GM19455 (cell line): Measurements from ENCODE around the gene ARPP21.

Experiments used
- ATAC-seq: cut with Tn5 transposase; IDR thresholded peaks from one replicate; pipeline ENCODE4 v1.9.1; 2021; ENCODE audit not compliant: unreplicated experiment

Gene ARPP21

DNA sequence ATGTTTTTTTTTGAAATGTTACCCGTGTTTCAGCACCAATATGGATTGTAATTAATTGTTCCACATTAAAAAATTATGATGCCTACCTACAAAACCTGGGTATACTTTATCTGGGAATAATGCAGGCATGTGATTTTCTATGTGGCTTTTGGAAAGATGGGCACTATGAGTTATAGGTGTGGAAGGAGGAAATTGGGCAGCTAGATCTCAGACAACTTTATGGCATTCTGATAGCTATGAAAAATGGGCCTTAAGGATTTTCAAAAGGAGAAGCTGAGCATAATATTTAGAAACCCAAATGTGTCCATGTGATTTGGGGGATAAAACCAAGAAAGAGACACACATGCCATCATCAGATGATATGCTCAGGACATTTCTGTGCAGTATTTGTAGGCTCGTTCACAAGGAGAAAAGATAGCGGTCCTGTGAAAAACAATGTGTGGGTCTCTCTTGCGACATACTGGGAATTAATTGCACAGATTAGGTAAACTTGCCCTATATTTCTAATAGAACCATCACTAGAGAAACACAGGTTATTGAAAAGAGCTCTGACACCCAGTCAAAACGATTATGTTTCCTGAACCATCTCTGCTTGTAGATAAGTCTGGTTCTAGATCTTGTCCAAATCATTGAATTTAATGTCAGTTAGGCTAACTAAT lies 35.3 kb downstream of the ARPP21 start:
- no peak for ATAC-seq

- ATAC-seq = no peak
Observed at GRCh38 chr3:35675206-35675605, 35.9 kb downstream of the ARPP21 start.

DNA sequence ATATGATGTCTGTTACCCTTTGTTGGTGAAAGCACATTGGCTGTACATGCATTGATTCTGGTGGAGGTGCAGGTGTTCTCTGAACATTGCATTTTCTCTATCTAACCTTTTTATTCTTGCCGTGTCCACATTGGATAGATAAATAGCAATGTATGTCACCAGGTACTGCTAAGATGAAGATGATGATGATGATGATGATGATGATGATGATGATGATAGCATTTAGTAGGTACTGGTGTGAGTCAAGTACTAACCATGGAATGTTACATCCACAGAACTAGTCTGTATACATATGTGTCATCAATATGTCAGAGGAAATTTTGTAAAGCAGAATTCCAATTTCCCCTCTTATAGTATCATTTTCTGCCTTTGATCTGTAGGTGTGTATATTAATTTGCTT lies 36.3 kb downstream of the ARPP21 start:
- no peak for ATAC-seq

- no peak for ATAC-seq
Observed at GRCh38 chr3:35677797-35678196, 38.5 kb downstream of the ARPP21 start.

DNA sequence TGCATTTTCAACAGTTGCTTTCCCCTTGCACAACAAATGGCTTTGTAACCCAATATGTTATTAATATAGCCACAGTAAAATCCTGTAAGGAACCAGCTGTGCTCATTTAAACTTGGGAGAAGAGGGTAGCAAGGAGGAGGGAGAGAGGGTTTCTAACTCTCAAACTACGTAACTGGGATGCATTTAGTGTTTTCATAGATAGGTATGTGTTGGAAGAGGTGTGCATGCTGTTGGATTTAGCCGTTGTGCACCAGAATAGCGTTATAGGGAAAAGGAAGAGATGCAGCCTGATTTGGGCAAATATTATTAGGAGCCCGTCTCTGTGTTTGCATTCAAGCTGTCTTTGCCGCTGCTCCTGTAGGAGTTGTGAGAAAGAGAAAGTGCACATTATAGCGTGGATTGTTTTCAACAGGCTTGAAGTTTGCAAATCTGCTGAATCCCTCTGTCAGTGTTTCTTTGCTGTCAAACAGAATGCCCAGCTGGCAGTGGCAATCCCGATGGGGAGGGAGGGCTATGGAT lies 39.4 kb downstream of the ARPP21 start:
- no peak for ATAC-seq

GRCh38 chr3:35679409-35680080 lies 40.2 kb downstream of the ARPP21 start:
- ATAC-seq = no peak

DNA sequence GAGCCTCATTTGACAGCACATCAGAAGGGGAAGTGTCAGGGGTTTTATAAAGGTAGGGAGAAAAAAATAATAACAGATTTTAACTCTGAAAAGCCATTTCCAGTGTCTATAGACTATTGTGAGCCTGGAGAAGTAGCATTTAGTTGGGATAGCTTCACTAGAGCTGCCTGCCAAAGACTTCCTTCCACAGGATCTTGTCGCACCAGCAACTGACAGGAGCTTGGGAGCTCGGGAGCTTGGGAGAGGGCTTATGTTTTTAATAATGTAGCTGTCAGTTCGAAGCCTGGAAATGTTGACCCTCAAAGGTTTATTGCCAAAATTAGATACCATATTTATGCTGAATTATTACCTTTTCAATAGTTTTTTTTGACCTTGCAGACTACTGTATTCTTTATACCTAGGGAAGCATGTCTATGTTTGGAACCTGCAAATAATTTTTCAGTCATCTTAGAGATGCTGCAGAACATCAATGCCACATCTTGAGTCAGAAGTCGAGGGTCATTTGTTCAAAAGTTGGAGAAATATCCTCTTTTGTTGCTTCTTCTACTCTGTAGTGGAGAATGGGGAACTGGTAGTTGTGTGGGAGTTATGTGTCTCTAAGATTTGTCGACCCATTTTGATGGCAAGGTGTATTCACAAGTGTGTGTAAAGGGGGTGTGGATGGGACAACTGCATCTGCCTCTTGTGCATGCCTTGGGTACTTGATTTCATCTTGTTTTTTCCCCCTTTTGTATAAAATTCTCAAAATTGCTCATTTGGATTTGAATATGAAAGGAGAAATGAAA lies 41.7 kb downstream of the ARPP21 start:
- no peak for ATAC-seq

GRCh38 chr3:35685153-35685552 lies 45.8 kb downstream of the ARPP21 start:
- ATAC-seq = no peak

DNA sequence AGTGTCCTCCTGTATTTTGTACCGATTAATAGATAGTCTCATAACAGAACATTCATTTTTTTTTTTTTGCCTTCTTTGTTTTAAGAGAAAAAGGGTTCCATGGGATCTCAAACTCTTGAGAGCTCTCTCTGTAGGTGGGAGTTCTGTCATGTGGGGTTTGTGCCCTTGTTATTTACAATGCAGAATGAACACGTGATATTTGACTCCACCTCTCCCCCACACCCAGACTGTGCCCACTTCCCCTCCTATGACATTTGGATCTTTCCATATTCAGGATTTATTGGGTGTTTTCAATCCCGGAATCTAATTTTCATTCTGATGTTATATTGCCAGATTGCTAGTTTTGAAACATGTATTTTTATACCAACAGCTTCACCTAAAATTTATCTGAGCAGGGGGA lies 49.5 kb downstream of the ARPP21 start:
- ATAC-seq = no peak

DNA sequence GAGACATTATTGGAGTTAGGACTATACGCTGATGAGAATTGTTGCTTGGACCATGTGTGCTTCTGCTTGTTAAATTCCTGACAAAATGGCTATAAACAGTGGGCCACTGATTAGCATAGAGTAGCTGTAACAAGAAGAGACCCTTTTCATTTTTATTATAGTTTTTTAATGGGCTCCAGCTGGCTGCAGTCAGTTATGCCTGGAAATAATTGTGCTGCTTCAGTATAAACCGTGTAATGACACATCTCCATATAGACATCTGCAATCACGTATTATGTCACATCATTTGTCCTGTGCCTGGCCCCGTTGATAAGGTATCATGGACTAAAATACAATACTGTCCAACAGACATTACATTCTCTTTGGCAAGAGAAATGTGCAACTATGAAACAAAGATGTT lies 50.9 kb downstream of the ARPP21 start:
- no peak for ATAC-seq

DNA sequence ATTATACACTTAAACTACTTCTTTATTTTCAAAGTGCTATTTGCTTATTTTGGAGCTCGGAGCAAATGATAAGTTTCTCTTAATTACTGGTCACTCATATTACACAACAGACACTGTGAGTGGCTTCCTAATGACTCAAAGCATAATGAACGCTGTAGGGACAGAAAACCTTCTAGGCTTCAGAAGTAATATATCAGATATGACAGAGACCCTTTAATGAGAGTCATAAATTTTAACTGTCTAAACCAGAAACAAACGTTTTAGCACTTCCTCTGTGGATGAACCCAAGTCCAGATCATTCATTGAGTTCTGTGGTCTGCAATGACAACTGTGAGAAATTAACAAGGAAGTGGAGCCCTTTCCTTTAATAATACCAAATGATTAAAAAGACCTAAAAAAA lies 66.6 kb downstream of the ARPP21 start:
- ATAC-seq = no peak

DNA sequence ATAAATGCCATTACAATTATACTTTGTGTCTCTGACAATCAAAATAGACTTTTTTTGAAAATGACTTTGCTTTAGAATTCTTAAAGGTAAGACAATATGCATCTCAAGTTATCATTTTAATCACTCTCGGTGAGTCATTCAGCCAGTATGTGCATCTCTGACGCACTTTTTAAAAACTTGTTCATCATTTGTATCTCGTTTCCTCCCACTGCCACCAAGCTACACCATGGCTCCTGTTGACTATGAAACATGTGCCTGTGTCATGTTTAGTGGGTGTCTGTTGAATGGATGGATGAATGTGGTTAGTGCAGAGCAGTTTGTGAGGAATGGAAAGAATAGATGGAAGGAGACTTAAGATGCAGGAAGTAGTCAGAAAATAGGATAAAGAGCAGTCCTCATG lies 68.6 kb downstream of the ARPP21 start:
- no peak for ATAC-seq

GRCh38 chr3:35708394-35709271 lies 69.3 kb downstream of the ARPP21 start:
- no peak for ATAC-seq

- no peak for ATAC-seq
Observed at GRCh38 chr3:35709691-35710090, 70.4 kb downstream of the ARPP21 start.

GRCh38 chr3:35710554-35710953 lies 71.2 kb downstream of the ARPP21 start:
- no peak for ATAC-seq

DNA sequence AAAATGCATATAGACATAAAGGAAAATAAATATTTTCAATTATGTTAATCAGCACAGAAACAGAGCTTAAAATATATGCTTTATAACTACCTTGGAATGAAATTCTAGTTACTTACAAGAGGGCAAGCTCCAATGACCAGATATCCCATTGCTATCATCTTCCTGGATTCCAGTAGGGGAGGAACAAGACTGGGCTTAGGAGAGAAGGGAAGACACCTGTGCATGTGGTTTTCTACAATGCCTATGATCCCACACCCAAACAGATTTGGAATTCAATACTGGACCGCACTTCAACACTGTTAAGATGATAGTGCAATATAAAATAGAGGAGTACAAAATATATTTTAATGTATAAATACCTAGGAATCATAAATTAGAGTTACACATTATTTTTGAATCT lies 79.6 kb downstream of the ARPP21 start:
- ATAC-seq = no peak

GRCh38 chr3:35721628-35722027 lies 82.3 kb downstream of the ARPP21 start:
- ATAC-seq = no peak

DNA sequence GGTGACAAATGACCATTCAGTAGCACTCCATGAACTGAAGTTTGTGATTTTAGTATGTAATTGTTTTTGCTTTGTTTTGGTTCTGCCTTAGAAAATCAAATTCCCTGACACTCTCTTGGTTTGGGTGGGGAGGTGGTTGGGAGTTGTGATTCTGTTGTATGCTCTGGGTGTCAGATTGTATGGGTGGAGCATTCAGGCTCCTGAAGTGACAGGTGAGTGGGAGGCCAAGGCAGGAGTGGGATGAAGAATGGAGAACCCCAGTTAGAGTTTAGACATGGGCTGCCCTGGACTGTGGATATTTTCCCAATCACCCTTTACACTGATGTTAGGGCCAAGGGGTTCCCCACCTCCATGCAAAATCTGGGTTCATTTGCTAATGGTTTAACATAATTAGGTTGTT lies 83.6 kb downstream of the ARPP21 start:
- ATAC-seq = no peak

GRCh38 chr3:35723480-35724097 lies 84.3 kb downstream of the ARPP21 start:
- ATAC-seq = no peak

- no peak for ATAC-seq
Observed at GRCh38 chr3:35724106-35724505, 84.8 kb downstream of the ARPP21 start.

DNA sequence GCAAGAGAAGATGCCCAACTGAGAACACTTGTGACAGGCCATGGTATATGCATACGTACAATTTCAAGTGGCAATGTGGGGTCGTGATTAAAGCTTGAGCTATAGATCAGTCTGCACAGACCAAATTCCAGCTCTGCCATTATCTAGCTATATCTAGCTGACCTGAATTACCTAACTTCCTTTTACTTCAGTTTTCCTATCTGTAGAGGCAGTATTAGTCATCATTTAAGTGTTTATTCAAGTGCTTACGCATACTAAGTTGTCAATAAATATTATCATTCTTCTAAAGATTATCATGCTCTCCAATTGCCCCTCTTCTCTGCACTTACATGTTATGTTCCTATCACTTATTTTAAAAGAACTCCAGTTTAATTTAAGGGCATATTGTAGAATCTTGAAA lies 87.9 kb downstream of the ARPP21 start:
- ATAC-seq = no peak
